ENCODE results near the gene BICC1.

BICC1 gene

DNA sequence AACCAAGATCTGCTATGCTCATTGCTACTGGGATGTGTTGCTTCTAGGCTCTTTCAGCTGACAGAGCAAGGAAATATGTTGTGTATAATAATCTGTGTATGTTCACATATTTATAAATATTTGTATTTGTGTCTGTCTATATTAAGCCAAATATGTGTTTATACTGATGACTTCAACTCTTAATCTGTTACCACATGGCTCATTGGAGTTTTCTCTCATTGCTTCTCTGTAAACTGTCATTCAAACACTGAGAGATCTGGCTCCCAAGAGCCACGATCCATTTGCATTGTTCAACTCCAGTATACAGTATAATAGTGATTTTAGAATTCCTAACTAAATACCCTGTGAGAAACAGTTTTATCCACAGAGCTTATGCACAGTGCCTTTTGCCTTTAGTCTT is 35.3 kb downstream of the BICC1 start:
- WGBS, 2 donors (ENCODE audit: extremely low coverage in 2 of 2, insufficient read length in 2 of 2, insufficient replicate concordance in 1 of 2), result no CpG with 5 or more reads among the region's 1 CpG
- H2BK12ac ChIP-seq (ENCODE audit: low read length), result no peak overlapping the region
- no peak for DNase-seq (ENCODE audit: low spot score)

DNA sequence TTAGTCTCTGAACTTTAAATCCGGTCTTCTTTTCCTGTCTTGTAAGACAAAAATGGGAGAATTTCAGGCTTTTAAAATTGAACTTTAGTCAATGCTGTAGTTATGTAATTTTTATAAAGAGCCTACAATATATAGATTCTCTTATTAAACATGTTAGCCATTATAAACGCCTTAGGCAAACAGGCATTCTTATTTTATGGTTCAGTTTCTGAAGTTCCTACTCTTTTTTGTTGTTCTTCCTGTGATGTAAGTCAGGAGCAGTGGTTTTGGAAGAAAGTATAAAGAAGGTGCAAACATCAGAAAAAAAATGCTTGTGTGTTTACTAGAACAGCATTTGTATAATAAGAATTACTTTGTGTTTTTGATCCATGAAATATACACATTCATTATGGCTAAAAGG is 41.6 kb downstream of the BICC1 start:
- H3K18ac ChIP-seq (ENCODE audit: low read length), result no peak overlapping the region
- no peak overlapping the region for H2AFZ ChIP-seq (ENCODE audit: low read length)
- no peak overlapping the region for H4K91ac ChIP-seq (ENCODE audit: low read depth, low read length, poor library complexity)
- no peaks in the 10 kb centered on the region for H3K79me1 ChIP-seq (ENCODE audit: low read depth, low read length)
- H3K23ac ChIP-seq (ENCODE audit: low read depth, low read length, poor library complexity), result no peak overlapping the region
- no peak overlapping the region for H2BK15ac ChIP-seq (ENCODE audit: low read length)
- H3K27me3 ChIP-seq (ENCODE audit: control insufficient read depth in 3 of 3, insufficient read depth in 3 of 3, low read depth in 1 of 3, low read length in 3 of 3), result no peaks in the 10 kb centered on the region
- H3K36me3 ChIP-seq (replicated peaks in 1 of 2; ENCODE audit: control insufficient read depth in 2 of 2, insufficient read depth in 2 of 2, low read length in 2 of 2), result no peaks in the 10 kb centered on the region
- no peak overlapping the region for H3K27ac ChIP-seq (replicated peaks; ENCODE audit: low read length)
- no peak overlapping the region for H3K4me2 ChIP-seq (ENCODE audit: insufficient read depth, low read length, poor library complexity, severe bottlenecking)
- no peak overlapping the region for H2BK12ac ChIP-seq (ENCODE audit: low read length)
- no peaks in the 10 kb centered on the region for H3K4me1 ChIP-seq (ENCODE audit: control insufficient read depth in 2 of 2, insufficient read depth in 1 of 2, low read depth in 1 of 2, low read length in 2 of 2)
- WGBS, 2 donors (ENCODE audit: extremely low coverage in 2 of 2, insufficient read length in 2 of 2, insufficient replicate concordance in 1 of 2), result no CpG with 5 or more reads among the region's 2 CpGs
- no peak overlapping the region for H3K4ac ChIP-seq (ENCODE audit: low read length)
- no peak overlapping the region for H3K9ac ChIP-seq (ENCODE audit: low read depth, low read length, poor library complexity)
- no peak overlapping the region for H2BK120ac ChIP-seq (ENCODE audit: low read depth, low read length)
- H2AK5ac ChIP-seq (ENCODE audit: low read depth, low read length), result no peak overlapping the region
- no peak overlapping the region for H3K14ac ChIP-seq (ENCODE audit: low read length)
- H3K9me3 ChIP-seq (replicated peaks in 1 of 2; ENCODE audit: control insufficient read depth in 2 of 2, insufficient read depth in 1 of 2, low read depth in 1 of 2, low read length in 2 of 2), result no peaks in the 10 kb centered on the region
- H3K4me3 ChIP-seq (ENCODE audit: low read length in 2 of 2), result no peak overlapping the region
- H4K8ac ChIP-seq (ENCODE audit: low read depth, low read length), result no peak overlapping the region
- no peak for DNase-seq (ENCODE audit: low spot score)
- no peak overlapping the region for H2BK5ac ChIP-seq (ENCODE audit: low read length)

More for the DNA sequence above, 35.3 kb downstream of the BICC1 start:
- Histone ChIP-seq H2AK5ac (ENCODE audit: low read depth, low read length) (no peak overlapping the region), H3K14ac (ENCODE audit: low read length) (no peak overlapping the region), H2BK5ac (ENCODE audit: low read length) (no peak overlapping the region), H3K4me2 (ENCODE audit: insufficient read depth, low read length, poor library complexity, severe bottlenecking) (no peak overlapping the region), H3K4ac (ENCODE audit: low read length) (no peak overlapping the region), H2BK15ac (ENCODE audit: low read length) (no peak overlapping the region), H2BK120ac (ENCODE audit: low read depth, low read length) (no peak overlapping the region), H3K27me3 (ENCODE audit: control insufficient read depth in 3 of 3, insufficient read depth in 3 of 3, low read depth in 1 of 3, low read length in 3 of 3) (no peaks in the 10 kb centered on the region), H3K36me3 (replicated peaks in 1 of 2; ENCODE audit: control insufficient read depth in 2 of 2, insufficient read depth in 2 of 2, low read length in 2 of 2) (no peaks in the 10 kb centered on the region), H2AFZ (ENCODE audit: low read length) (no peak overlapping the region), H3K9ac (ENCODE audit: low read depth, low read length, poor library complexity) (no peak overlapping the region), H3K79me1 (ENCODE audit: low read depth, low read length) (no peaks in the 10 kb centered on the region), H3K4me3 (ENCODE audit: low read length in 2 of 2) (no peak overlapping the region), H3K4me1 (ENCODE audit: control insufficient read depth in 2 of 2, insufficient read depth in 1 of 2, low read depth in 1 of 2, low read length in 2 of 2) (no peaks in the 10 kb centered on the region), H3K18ac (ENCODE audit: low read length) (no peak overlapping the region), H4K8ac (ENCODE audit: low read depth, low read length) (no peak overlapping the region), H4K91ac (ENCODE audit: low read depth, low read length, poor library complexity) (no peak overlapping the region), H3K23ac (ENCODE audit: low read depth, low read length, poor library complexity) (no peak overlapping the region), H3K9me3 (replicated peaks in 1 of 2; ENCODE audit: control insufficient read depth in 2 of 2, insufficient read depth in 1 of 2, low read depth in 1 of 2, low read length in 2 of 2) (no peaks in the 10 kb centered on the region), H3K27ac (replicated peaks; ENCODE audit: low read length) (no peak overlapping the region)

- Histone ChIP-seq H2AK5ac (ENCODE audit: low read depth, low read length) (no peak overlapping the region), H2BK15ac (ENCODE audit: low read length) (no peak overlapping the region), H3K9ac (ENCODE audit: low read depth, low read length, poor library complexity) (no peak overlapping the region), H3K27me3 (ENCODE audit: control insufficient read depth in 3 of 3, insufficient read depth in 3 of 3, low read depth in 1 of 3, low read length in 3 of 3) (no peaks in the 10 kb centered on the region), H3K23ac (ENCODE audit: low read depth, low read length, poor library complexity) (no peak overlapping the region), H4K91ac (ENCODE audit: low read depth, low read length, poor library complexity) (no peak overlapping the region), H2AFZ (ENCODE audit: low read length) (no peak overlapping the region), H3K18ac (ENCODE audit: low read length) (no peak overlapping the region), H3K4me1 (ENCODE audit: control insufficient read depth in 2 of 2, insufficient read depth in 1 of 2, low read depth in 1 of 2, low read length in 2 of 2) (no peaks in the 10 kb centered on the region), H3K4me2 (ENCODE audit: insufficient read depth, low read length, poor library complexity, severe bottlenecking) (no peak overlapping the region), H3K9me3 (replicated peaks in 1 of 2; ENCODE audit: control insufficient read depth in 2 of 2, insufficient read depth in 1 of 2, low read depth in 1 of 2, low read length in 2 of 2) (no peaks in the 10 kb centered on the region), H3K14ac (ENCODE audit: low read length) (no peak overlapping the region), H2BK120ac (ENCODE audit: low read depth, low read length) (no peak overlapping the region), H2BK12ac (ENCODE audit: low read length) (no peak overlapping the region), H3K36me3 (replicated peaks in 1 of 2; ENCODE audit: control insufficient read depth in 2 of 2, insufficient read depth in 2 of 2, low read length in 2 of 2) (no peaks in the 10 kb centered on the region), H4K8ac (ENCODE audit: low read depth, low read length) (no peak overlapping the region), H3K27ac (replicated peaks; ENCODE audit: low read length) (no peak overlapping the region), H2BK5ac (ENCODE audit: low read length) (no peak overlapping the region), H3K4me3 (ENCODE audit: low read length in 2 of 2) (no peak overlapping the region), H3K4ac (ENCODE audit: low read length) (no peak overlapping the region), H3K79me1 (ENCODE audit: low read depth, low read length) (no peaks in the 10 kb centered on the region)
- WGBS, 2 donors (ENCODE audit: extremely low coverage in 2 of 2, insufficient read length in 2 of 2, insufficient replicate concordance in 1 of 2), result no CpG with 5 or more reads among the region's 4 CpGs
- DNase-seq (ENCODE audit: low spot score), result no peak
Observed at GRCh38 chr10:58555170-58555929, 42.7 kb downstream of the BICC1 start.

GRCh38 chr10:58555930-58556311 is 43.2 kb downstream of the BICC1 start:
- no peak overlapping the region for H3K9ac ChIP-seq (ENCODE audit: low read depth, low read length, poor library complexity)
- WGBS, 2 donors (ENCODE audit: extremely low coverage in 2 of 2, insufficient read length in 2 of 2, insufficient replicate concordance in 1 of 2), result 100% methylated on average over 1 of the region's 2 CpGs; no CpG with 5 or more reads in 1 of the 2 donors

More at GRCh38 chr10:58555930-58556311, 43.2 kb downstream of the BICC1 start:
- H3K9me3 ChIP-seq (replicated peaks in 1 of 2; ENCODE audit: control insufficient read depth in 2 of 2, insufficient read depth in 1 of 2, low read depth in 1 of 2, low read length in 2 of 2), result no peaks in the 10 kb centered on the region
- no peak overlapping the region for H3K27ac ChIP-seq (replicated peaks; ENCODE audit: low read length)
- no peaks in the 10 kb centered on the region for H3K4me1 ChIP-seq (ENCODE audit: control insufficient read depth in 2 of 2, insufficient read depth in 1 of 2, low read depth in 1 of 2, low read length in 2 of 2)
- H2AFZ ChIP-seq (ENCODE audit: low read length), result no peak overlapping the region
- DNase-seq (ENCODE audit: low spot score), result no peak
- no peak overlapping the region for H2BK12ac ChIP-seq (ENCODE audit: low read length)
- no peak overlapping the region for H3K4ac ChIP-seq (ENCODE audit: low read length)
- H2AK5ac ChIP-seq (ENCODE audit: low read depth, low read length), result no peak overlapping the region
- H3K4me2 ChIP-seq (ENCODE audit: insufficient read depth, low read length, poor library complexity, severe bottlenecking), result no peak overlapping the region
- H2BK15ac ChIP-seq (ENCODE audit: low read length), result no peak overlapping the region
- no peaks in the 10 kb centered on the region for H3K27me3 ChIP-seq (ENCODE audit: control insufficient read depth in 3 of 3, insufficient read depth in 3 of 3, low read depth in 1 of 3, low read length in 3 of 3)
- H3K23ac ChIP-seq (ENCODE audit: low read depth, low read length, poor library complexity), result no peak overlapping the region
- no peak overlapping the region for H3K4me3 ChIP-seq (ENCODE audit: low read length in 2 of 2)
- no peak overlapping the region for H4K91ac ChIP-seq (ENCODE audit: low read depth, low read length, poor library complexity)
- H3K14ac ChIP-seq (ENCODE audit: low read length), result no peak overlapping the region
- no peak overlapping the region for H3K18ac ChIP-seq (ENCODE audit: low read length)
- H3K79me1 ChIP-seq (ENCODE audit: low read depth, low read length), result no peaks in the 10 kb centered on the region
- no peak overlapping the region for H2BK5ac ChIP-seq (ENCODE audit: low read length)
- no peak overlapping the region for H2BK120ac ChIP-seq (ENCODE audit: low read depth, low read length)
- H4K8ac ChIP-seq (ENCODE audit: low read depth, low read length), result no peak overlapping the region
- H3K36me3 ChIP-seq (replicated peaks in 1 of 2; ENCODE audit: control insufficient read depth in 2 of 2, insufficient read depth in 2 of 2, low read length in 2 of 2), result no peaks in the 10 kb centered on the region
